HEK293 (cell line): ENCODE measurements around the gene CPLX3.
A peak's percentile ranks its signal among the peaks of the same experiment; 100 is the strongest.

Experiments used
- CTCF ChIA-PET: fragments of 350-600 bp; formaldehyde crosslinking; extraction: SDS; loops from one replicate; lab custom pipeline; 2021; ENCODE audit warnings: antibody characterized with exemption; lab: Yijun Ruan, JAX
- POLR2A ChIA-PET: fragments of 300-600 bp; formaldehyde crosslinking; extraction: SDS; loops from one replicate; lab custom pipeline; 2020; ENCODE audit warnings: antibody characterized with exemption, inconsistent platforms; lab: Yijun Ruan, JAX
- H3K27ac ChIP-seq: fragments of 200-500 bp; sonication (Bioruptor generic); 2 replicates; pipeline ENCODE4 v1.5.1; 2014; ENCODE audit warnings: low read depth, low read length, control low read depth, inconsistent platforms; ENCODE audit errors: extremely low read depth
- H3K36me3 ChIP-seq, 2 experiments: fragments of 200-500 bp in 1 of 2; sonication (Bioruptor generic) in 1 of 2; 1 replicate in 1 of 2; 2 replicates in 1 of 2; pipeline ENCODE4 v1.5.1; 2014 to 2017; ENCODE audit warnings: inconsistent platforms in 2 of 2, low read length in 2 of 2; ENCODE audit not compliant: control insufficient read depth in 2 of 2, insufficient read depth in 1 of 2
- H3K4me1 ChIP-seq: fragments of 200-500 bp; sonication (Bioruptor generic); 2 replicates; pipeline ENCODE4 v1.5.1; 2014; ENCODE audit warnings: mild to moderate bottlenecking, low read length, inconsistent platforms; ENCODE audit not compliant: control insufficient read depth, insufficient read depth
- H3K4me3 ChIP-seq: 2 replicates; pipeline ENCODE4 v1.5.1; 2011; ENCODE audit warnings: low read depth, mild to moderate bottlenecking, control low read depth, low read length, moderate library complexity
- H3K9me3 ChIP-seq: fragments of 200-500 bp; sonication (Bioruptor generic); 2 replicates; pipeline ENCODE4 v1.5.1; 2014; ENCODE audit warnings: low read depth, low read length, inconsistent platforms; ENCODE audit not compliant: control insufficient read depth, insufficient read depth
- BCL6B ChIP-seq: fragments of 450-650 bp; formaldehyde crosslinking; IDR thresholded peaks from 2 replicates; pipeline ENCODE4 v1.5.1; 2017; ENCODE audit warnings: missing biosample characterization, missing genetic modification characterization
- IKZF3 ChIP-seq: fragments of 450-650 bp; IDR thresholded peaks from 2 replicates; pipeline ENCODE4 v1.5.0; 2018; ENCODE audit warnings: missing biosample characterization, mild to moderate bottlenecking, missing genetic modification characterization, moderate library complexity
- PATZ1 ChIP-seq: fragments of 450-650 bp; formaldehyde crosslinking; IDR thresholded peaks from 2 replicates; pipeline ENCODE4 v1.5.1; 2016; ENCODE audit warnings: missing biosample characterization, missing genetic modification characterization
- ZNF140 ChIP-seq: fragments of 450-650 bp; formaldehyde crosslinking; IDR thresholded peaks from 2 replicates; pipeline ENCODE4 v1.5.1; 2016; ENCODE audit warnings: missing biosample characterization, missing genetic modification characterization
- ZNF221 ChIP-seq: fragments of 450-650 bp; formaldehyde crosslinking; IDR thresholded peaks from 2 replicates; pipeline ENCODE4 v1.5.1; 2017; ENCODE audit warnings: missing biosample characterization, missing genetic modification characterization, borderline replicate concordance
- ZNF239 ChIP-seq: fragments of 450-650 bp; formaldehyde crosslinking; IDR thresholded peaks from 2 replicates; pipeline ENCODE4 v1.5.1; 2016; ENCODE audit warnings: missing biosample characterization, missing genetic modification characterization
- ZNF513 ChIP-seq: fragments of 450-650 bp; IDR thresholded peaks from 2 replicates; pipeline ENCODE4 v1.5.1; 2018; ENCODE audit warnings: missing biosample characterization, missing genetic modification characterization
- ZNF518A ChIP-seq: fragments of 450-650 bp; formaldehyde crosslinking; conservative IDR thresholded peaks from 2 replicates; pipeline ENCODE4 v1.5.1; 2016; ENCODE audit warnings: low read depth, missing biosample characterization, missing genetic modification characterization
- ZNF529 ChIP-seq: fragments of 450-650 bp; formaldehyde crosslinking; IDR thresholded peaks from 2 replicates; pipeline ENCODE4 v1.5.1; 2017; ENCODE audit warnings: missing genetic modification characterization, missing biosample characterization; ENCODE audit not compliant: insufficient replicate concordance
- ZNF571 ChIP-seq: fragments of 450-650 bp; formaldehyde crosslinking; IDR thresholded peaks from 2 replicates; pipeline ENCODE4 v1.5.0; 2017; ENCODE audit warnings: missing biosample characterization, missing genetic modification characterization
- ZNF645 ChIP-seq: fragments of 450-650 bp; formaldehyde crosslinking; IDR thresholded peaks from 2 replicates; pipeline ENCODE4; 2016; ENCODE audit warnings: missing biosample characterization, missing genetic modification characterization
- ZNF837 ChIP-seq: fragments of 450-650 bp; formaldehyde crosslinking; IDR thresholded peaks from 2 replicates; pipeline ENCODE4 v1.5.1; 2016; ENCODE audit warnings: missing biosample characterization, missing genetic modification characterization
- TF ChIP-seq, protein P1 (sequence below): fragments of 450-650 bp; formaldehyde crosslinking; IDR thresholded peaks from 2 replicates; pipeline ENCODE4 v1.5.1; 2016; ENCODE audit warnings: missing biosample characterization, missing genetic modification characterization

CPLX3 gene

DNA sequence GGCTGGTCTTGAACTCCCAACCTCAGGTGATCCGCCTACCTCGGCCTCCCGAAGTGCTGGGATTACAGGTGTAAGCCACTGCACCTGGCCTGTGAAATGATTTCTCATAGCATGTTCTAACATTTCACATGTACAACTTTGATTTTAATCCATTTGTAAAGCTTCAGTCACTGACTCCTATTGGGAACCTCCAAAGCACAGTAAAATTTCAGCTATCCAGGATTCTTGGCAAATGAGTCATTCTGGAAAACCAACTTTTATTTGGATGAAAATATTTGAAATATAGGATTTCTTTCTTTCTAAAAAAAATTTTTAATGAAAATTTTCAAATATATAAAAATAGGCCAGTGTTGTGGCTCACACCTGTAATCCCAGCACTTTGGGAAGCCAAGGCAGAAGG, 16.5 kb upstream of the CPLX3 start:
- ChIA-PET CTCF (interaction anchor here (0.7 to 7.1 kb wide), 8 partner anchors 10 to 140 kb away, joined by 3 to 65 read pairs (median 4); no protein-coding TSS in a partner anchor), POLR2A (interaction anchor here (0.7 to 1.0 kb wide), 3 partner anchors 14 to 31 kb away, joined by 4 to 7 read pairs (median 4); no protein-coding TSS in a partner anchor)
- no peaks in the 10 kb centered on the region for H3K9me3 ChIP-seq
- H3K4me1 ChIP-seq = no peaks in the 10 kb centered on the region
- H3K27ac ChIP-seq = no peak overlapping the region
- no peak for TF ChIP-seq ZNF529
- no peak for TF ChIP-seq ZNF571 (tag by site-specific recombination)
- no peak for TF ChIP-seq ZNF645
- no peak for TF ChIP-seq BCL6B (tag by site-specific recombination)
- no peak for TF ChIP-seq PATZ1 (tag by site-specific recombination)
- TF ChIP-seq IKZF3 (tag by site-specific recombination) = no peak
- no peak for TF ChIP-seq ZNF837
- no peak for TF ChIP-seq ZNF140 (tag by site-specific recombination)
- no peak for TF ChIP-seq ZNF221 (tag by site-specific recombination)
- no peak for TF ChIP-seq ZNF513 (tag by site-specific recombination)
- no peak overlapping the region for H3K4me3 ChIP-seq
- no peaks in the 10 kb centered on the region; a peak in 1 of 3 replicates for H3K36me3 ChIP-seq

DNA sequence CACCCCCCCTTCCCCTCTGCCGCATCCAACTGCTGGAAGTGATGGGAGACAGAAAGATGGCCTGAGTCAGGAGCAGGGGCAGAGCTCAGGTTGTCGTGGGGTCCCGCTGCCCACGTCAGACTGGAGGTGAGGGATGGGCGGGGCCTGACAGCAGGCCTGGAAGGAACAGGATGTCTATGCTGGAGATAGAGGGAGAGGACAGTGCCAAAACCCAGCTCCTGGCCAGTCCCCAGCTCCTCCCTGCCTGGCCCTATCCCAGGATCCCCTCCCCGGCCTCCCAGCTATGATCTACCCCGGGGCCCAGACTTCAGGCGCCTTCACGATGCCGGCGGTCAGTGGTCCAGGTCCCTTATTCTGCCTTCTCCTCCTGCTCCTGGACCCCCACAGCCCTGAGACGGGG, 13.9 kb upstream of the CPLX3 start, which contains the start of gene LMAN1L:
TSS of gene LMAN1L (plus strand) at position 303 of the 400 bp plus-strand sequence. CDS start at position 323, 20 bp downstream.
- CTCF ChIA-PET = interaction anchor here (0.8 to 7.1 kb wide), 2 partner anchors 21 to 42 kb away, joined by 4 to 65 read pairs; no protein-coding TSS in a partner anchor
- H3K27ac ChIP-seq = no peak within 1 kb of the TSS
- TF ChIP-seq ZNF518A (tag by site-specific recombination) (no peak), ZNF239 (no peak)
- TF ChIP-seq, protein P1, sequence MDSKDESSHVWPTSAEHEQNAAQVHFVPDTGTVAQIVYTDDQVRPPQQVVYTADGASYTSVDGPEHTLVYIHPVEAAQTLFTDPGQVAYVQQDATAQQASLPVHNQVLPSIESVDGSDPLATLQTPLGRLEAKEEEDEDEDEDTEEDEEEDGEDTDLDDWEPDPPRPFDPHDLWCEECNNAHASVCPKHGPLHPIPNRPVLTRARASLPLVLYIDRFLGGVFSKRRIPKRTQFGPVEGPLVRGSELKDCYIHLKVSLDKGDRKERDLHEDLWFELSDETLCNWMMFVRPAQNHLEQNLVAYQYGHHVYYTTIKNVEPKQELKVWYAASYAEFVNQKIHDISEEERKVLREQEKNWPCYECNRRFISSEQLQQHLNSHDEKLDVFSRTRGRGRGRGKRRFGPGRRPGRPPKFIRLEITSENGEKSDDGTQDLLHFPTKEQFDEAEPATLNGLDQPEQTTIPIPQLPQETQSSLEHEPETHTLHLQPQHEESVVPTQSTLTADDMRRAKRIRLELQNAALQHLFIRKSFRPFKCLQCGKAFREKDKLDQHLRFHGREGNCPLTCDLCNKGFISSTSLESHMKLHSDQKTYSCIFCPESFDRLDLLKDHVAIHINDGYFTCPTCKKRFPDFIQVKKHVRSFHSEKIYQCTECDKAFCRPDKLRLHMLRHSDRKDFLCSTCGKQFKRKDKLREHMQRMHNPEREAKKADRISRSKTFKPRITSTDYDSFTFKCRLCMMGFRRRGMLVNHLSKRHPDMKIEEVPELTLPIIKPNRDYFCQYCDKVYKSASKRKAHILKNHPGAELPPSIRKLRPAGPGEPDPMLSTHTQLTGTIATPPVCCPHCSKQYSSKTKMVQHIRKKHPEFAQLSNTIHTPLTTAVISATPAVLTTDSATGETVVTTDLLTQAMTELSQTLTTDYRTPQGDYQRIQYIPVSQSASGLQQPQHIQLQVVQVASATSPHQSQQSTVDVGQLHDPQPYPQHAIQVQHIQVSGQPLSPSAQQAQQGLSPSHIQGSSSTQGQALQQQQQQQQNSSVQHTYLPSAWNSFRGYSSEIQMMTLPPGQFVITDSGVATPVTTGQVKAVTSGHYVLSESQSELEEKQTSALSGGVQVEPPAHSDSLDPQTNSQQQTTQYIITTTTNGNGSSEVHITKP = 0 out of 2 replicates have a peak, but pooled peaks have one; percentile 13
- TF ChIP-seq, all 188 proteins: peak for 1
- Histone ChIP-seq H3K36me3 (no peaks in the 10 kb centered on the region), H3K9me3 (no peaks in the 10 kb centered on the region), H3K4me3 (no peak within 1 kb of the TSS), H3K4me1 (no peaks in the 10 kb centered on the region)
- POLR2A ChIA-PET = interaction anchor here (0.6 kb wide), 1 partner anchor 13 kb away, joined by 3 read pairs; no protein-coding TSS in a partner anchor
